ENCODE results near the gene DOLPP1.

GRCh38 chr9:129060991-129061390, 19.9 kb upstream of the DOLPP1 start:
- TF ChIP-seq CTCF (IDR thresholded peaks at IDR 0.05 in 8 of 11, conservative IDR thresholded peaks at IDR 0.05 in 3 of 11) (no peak), POLR2AphosphoS5 (IDR thresholded peaks at IDR 0.05) (peak in 1 of 3 donors; percentile 12), POLR2A (IDR thresholded peaks at IDR 0.05) (no peak)
